CD4-positive, alpha-beta T cell treated with Interleukin-15 for 1 hour (primary cell): ENCODE measurements around the gene MYZAP.
A peak's percentile ranks its signal among the peaks of the same experiment; 100 is the strongest.

ENCODE experiments used
- DNase-seq: peaks from one replicate; pipeline ENCODE4 v3.0.0-alpha.2; 2020

The MYZAP gene

GRCh38 chr15:57563416-57563815 lies 28.3 kb upstream of the MYZAP start:
- no peak for DNase-seq

GRCh38 chr15:57565311-57565710 lies 26.4 kb upstream of the MYZAP start:
- DNase-seq, result peak; percentile 70

- no peak for DNase-seq
These were observed 24.9 kb upstream of the MYZAP start for GRCh38 chr15:57566834-57567233.

- DNase-seq, result no peak
These were observed 23.8 kb upstream of the MYZAP start for GRCh38 chr15:57567891-57568290.

GRCh38 chr15:57568299-57568698 lies 23.4 kb upstream of the MYZAP start:
- DNase-seq, result no peak

GRCh38 chr15:57570340-57570739 lies 21.4 kb upstream of the MYZAP start:
- no peak for DNase-seq

- no peak for DNase-seq
These were observed 20.7 kb upstream of the MYZAP start for GRCh38 chr15:57570994-57571393.

- DNase-seq, result no peak
These were observed 20.0 kb upstream of the MYZAP start for GRCh38 chr15:57571725-57572124.

- no peak for DNase-seq
These were observed 19.2 kb upstream of the MYZAP start for GRCh38 chr15:57572468-57572867.

GRCh38 chr15:57573151-57573550 lies 18.6 kb upstream of the MYZAP start:
- DNase-seq, result no peak

GRCh38 chr15:57575363-57575762 lies 16.3 kb upstream of the MYZAP start:
- DNase-seq, result no peak

GRCh38 chr15:57578288-57578900 lies 13.3 kb upstream of the MYZAP start:
- no peak for DNase-seq

- DNase-seq, result no peak
These were observed 11.3 kb upstream of the MYZAP start for GRCh38 chr15:57580428-57580827.

- no peak for DNase-seq
These were observed 10.8 kb upstream of the MYZAP start for GRCh38 chr15:57580866-57581265.

GRCh38 chr15:57582090-57582489 lies 9.6 kb upstream of the MYZAP start:
- no peak for DNase-seq

- DNase-seq, result no peak
These were observed 8.4 kb upstream of the MYZAP start for GRCh38 chr15:57583282-57583681.

GRCh38 chr15:57583720-57584119 lies 8.0 kb upstream of the MYZAP start:
- no peak for DNase-seq

- peak; percentile 29 for DNase-seq
These were observed 4.9 kb upstream of the MYZAP start for GRCh38 chr15:57586661-57587424.

GRCh38 chr15:57589281-57589680 lies 2.4 kb upstream of the MYZAP start:
- DNase-seq, result no peak

- DNase-seq, result no peak
These were observed 1.9 kb upstream of the MYZAP start for GRCh38 chr15:57589754-57590153.

GRCh38 chr15:57591237-57591821 lies 375 bp upstream of the MYZAP start:
- no peak for DNase-seq

GRCh38 chr15:57592426-57592825 lies 722 bp downstream of the MYZAP start:
- DNase-seq, result no peak

GRCh38 chr15:57592836-57593420 lies 1.2 kb downstream of the MYZAP start:
- no peak for DNase-seq

GRCh38 chr15:57594479-57594878 lies 2.8 kb downstream of the MYZAP start:
- no peak for DNase-seq
